Vagina (tissue), 2 donors: ENCODE data around the gene MEF2C.

Experiments used
- CTCF ChIP-seq, 3 experiments: fragments of 450-650 bp in 2 of 3; fragments of 200-600 bp in 1 of 3; sonication (generic) in 1 of 3; IDR thresholded peaks; one replicate each; pipeline ENCODE4 v1.5.1; 2017 to 2019; ENCODE audit warnings: antibody characterized with exemption in 3 of 3, mild to moderate bottlenecking in 2 of 3, moderate library complexity in 2 of 3
- POLR2AphosphoS5 ChIP-seq, 2 donors: sonication (generic); formaldehyde crosslinking; IDR thresholded peaks; one replicate each; pipeline ENCODE4 v1.9.0; 2017; ENCODE audit warnings: antibody characterized with exemption in 2 of 2, mild to moderate bottlenecking in 2 of 2, low read depth in 1 of 2; ENCODE audit not compliant: insufficient read depth in 1 of 2

- TF ChIP-seq CTCF (IDR thresholded peaks at IDR 0.05) (no peak), POLR2AphosphoS5 (IDR thresholded peaks at IDR 0.05; ENCODE audit: insufficient read depth in 1 of 2, low read depth in 1 of 2) (no peak)
These were observed 4.4 kb upstream of the MEF2C start for GRCh38 chr5:88887342-88887741.
